ENCODE data around the gene PCDH1. TPM values are rescaled to one million over a fixed set of nuclear protein-coding genes. Genes with fewer than 3 reads are reported as not detected.

PCDH1 gene
- total and polyA plus RNA-seq, 2 of the 8 experiments (the other 6 are each of a cell fraction or from before 2014, with no cell fraction given) = 101 to 102 TPM

- TF ChIP-seq CHD7 (IDR thresholded peaks at IDR 0.05; ENCODE audit: insufficient replicate concordance, low read length) (no peak), BCL11A (IDR thresholded peaks at IDR 0.05; ENCODE audit: low read depth in 2 of 2, low read length in 2 of 2) (no peak), KDM5A (IDR thresholded peaks at IDR 0.05; ENCODE audit: low read length) (no peak), TAF7 (optimal IDR thresholded peaks at IDR 0.05; ENCODE audit: borderline replicate concordance, low read depth, low read length) (no peak), CREB1 (IDR thresholded peaks at IDR 0.05) (no peak), KDM1A (IDR thresholded peaks at IDR 0.05; ENCODE audit: borderline replicate concordance, low read length) (no peak), CBX5 (IDR thresholded peaks at IDR 0.05; ENCODE audit: low read depth, low read length) (no peak), TCF12 (IDR thresholded peaks at IDR 0.05; ENCODE audit: low read depth, low read length) (no peak), SAP30 (IDR thresholded peaks at IDR 0.05; ENCODE audit: insufficient read depth, insufficient replicate concordance, low read length) (no peak), PHF8 (conservative IDR thresholded peaks at IDR 0.05; ENCODE audit: low read depth, low read length) (no peak), SP4 (IDR thresholded peaks at IDR 0.05; ENCODE audit: low read length) (no peak)
Observed at GRCh38 chr5:141906972-141907371, 28.8 kb upstream of the PCDH1 start (continued).

Data from H1 (cell line).